K562 (cell line): ENCODE results near the gene CGA. TPM values are rescaled to one million over a fixed set of nuclear protein-coding genes. Genes with fewer than 3 reads are reported as not detected.

Source experiments
- polyA plus RNA-seq, 8 experiments: library from polyadenylated mRNA; depleted of rRNA in 4 of 8; stranded (reverse) in 5 of 8; unstranded in 3 of 8; fragments of >200 nt; fragmentation: Nextera tagmentation in 2 of 8; fragmentation: Illumina TruSeq in 1 of 8; extraction: Ambion mirVana in 2 of 8; extraction: Trizol in 1 of 8; gene quantifications; 2 replicates each; pipeline versions ENCODE4 v1.2.1 to v1.2.3, GENCODE V29; 2011 to 2014; ENCODE audit warnings: inconsistent platforms in 1 of 8, missing spikeins in 1 of 8
- total RNA-seq, 7 experiments: library from RNA; depleted of rRNA in 6 of 7; stranded (reverse); fragments of >200 nt in 6 of 7; fragmentation: Illumina TruSeq in 2 of 7; extraction: Trizol in 2 of 7; gene quantifications; 2 replicates each; pipeline versions ENCODE4 v1.2.1 to v1.2.3, GENCODE V29; 2011 to 2021; ENCODE audit warnings: low replicate concordance in 1 of 7

CGA gene
- total and polyA plus RNA-seq, 9 of the 15 experiments (the other 6 are each of a cell fraction or from before 2014, with no cell fraction given): 0.13 to 0.24 TPM; not detected in 7

Other genes starting within 250 kb of the CGA start
- not detected in 2 replicates for gene HTR1E, start 157.6 kb downstream of the CGA start, total RNA-seq (2014; rRNA removed)
- not detected in 2 replicates for gene HTR1E, start 157.6 kb downstream of the CGA start, total RNA-seq (2014; rRNA removed; fragmentation: Illumina TruSeq; extraction: Trizol)
- gene HTR1E, start 157.6 kb downstream of the CGA start, total RNA-seq (2015; rRNA removed; fragmentation: Illumina TruSeq; extraction: Trizol): not detected in 2 replicates
- gene HTR1E, start 157.6 kb downstream of the CGA start, total RNA-seq (2021): not detected in 2 replicates
- gene HTR1E, start 157.6 kb downstream of the CGA start, polyA plus RNA-seq (2011; rRNA removed): not detected in 2 replicates
- gene HTR1E, start 157.6 kb downstream of the CGA start, polyA plus RNA-seq (2014; fragmentation: Illumina TruSeq; extraction: Trizol): not detected in 2 replicates
- not detected for gene HTR1E, start 157.6 kb downstream of the CGA start, polyA plus RNA-seq (2014; fragmentation: Nextera tagmentation; extraction: Ambion mirVana)
- not detected in 2 replicates for gene HTR1E, start 157.6 kb downstream of the CGA start, polyA plus RNA-seq (2014; rRNA removed)
- 7.0 and 8.7 TPM in 2 replicates for gene ZNF292, start 60.5 kb upstream of the CGA start, total RNA-seq (2014; rRNA removed)
- 12.8 and 14.7 TPM in 2 replicates for gene ZNF292, start 60.5 kb upstream of the CGA start, total RNA-seq (2014; rRNA removed; fragmentation: Illumina TruSeq; extraction: Trizol)
- gene ZNF292, start 60.5 kb upstream of the CGA start, total RNA-seq (2015; rRNA removed; fragmentation: Illumina TruSeq; extraction: Trizol): 16.0 and 17.1 TPM in 2 replicates
- 14.3 and 16.1 TPM in 2 replicates for gene ZNF292, start 60.5 kb upstream of the CGA start, total RNA-seq (2021)
- 16.0 and 16.4 TPM in 2 replicates for gene ZNF292, start 60.5 kb upstream of the CGA start, polyA plus RNA-seq (2011; rRNA removed)
- 9.8 and 13.1 TPM in 2 replicates for gene ZNF292, start 60.5 kb upstream of the CGA start, polyA plus RNA-seq (2014; fragmentation: Illumina TruSeq; extraction: Trizol)
- 1 to 10 TPM; 4.4 to 6.2 TPM for gene ZNF292, start 60.5 kb upstream of the CGA start, polyA plus RNA-seq (2014; fragmentation: Nextera tagmentation; extraction: Ambion mirVana)
- gene ZNF292, start 60.5 kb upstream of the CGA start, polyA plus RNA-seq (2014; rRNA removed): 5.1 and 5.3 TPM in 2 replicates
- 8.3 and 9.1 TPM in 2 replicates for gene SMIM8, start 227.5 kb upstream of the CGA start, total RNA-seq (2014; rRNA removed)
- 15.1 and 17.1 TPM in 2 replicates for gene SMIM8, start 227.5 kb upstream of the CGA start, total RNA-seq (2014; rRNA removed; fragmentation: Illumina TruSeq; extraction: Trizol)
- gene SMIM8, start 227.5 kb upstream of the CGA start, total RNA-seq (2015; rRNA removed; fragmentation: Illumina TruSeq; extraction: Trizol): 11.4 and 12.3 TPM in 2 replicates
- gene SMIM8, start 227.5 kb upstream of the CGA start, total RNA-seq (2021): 13.7 and 13.9 TPM in 2 replicates
- 15.6 and 18.0 TPM in 2 replicates for gene SMIM8, start 227.5 kb upstream of the CGA start, polyA plus RNA-seq (2011; rRNA removed)
- 11.8 and 12.2 TPM in 2 replicates for gene SMIM8, start 227.5 kb upstream of the CGA start, polyA plus RNA-seq (2014; fragmentation: Illumina TruSeq; extraction: Trizol)
- gene SMIM8, start 227.5 kb upstream of the CGA start, polyA plus RNA-seq (2014; fragmentation: Nextera tagmentation; extraction: Ambion mirVana): 10 to 100 TPM; 51.0 to 53.7 TPM
- gene SMIM8, start 227.5 kb upstream of the CGA start, polyA plus RNA-seq (2014; rRNA removed): 15.3 and 18.5 TPM in 2 replicates
- not detected in 2 replicates for gene GJB7, start 234.2 kb upstream of the CGA start, total RNA-seq (2014; rRNA removed)
- gene GJB7, start 234.2 kb upstream of the CGA start, total RNA-seq (2014; rRNA removed; fragmentation: Illumina TruSeq; extraction: Trizol): 0.11 TPM in 1 of 2 replicates, not detected in the other
- not detected in 2 replicates for gene GJB7, start 234.2 kb upstream of the CGA start, total RNA-seq (2015; rRNA removed; fragmentation: Illumina TruSeq; extraction: Trizol)
- 0.25 TPM in 1 of 2 replicates, not detected in the other for gene GJB7, start 234.2 kb upstream of the CGA start, total RNA-seq (2021)
- 0.04 and 0.05 TPM in 2 replicates for gene GJB7, start 234.2 kb upstream of the CGA start, polyA plus RNA-seq (2011; rRNA removed)
- gene GJB7, start 234.2 kb upstream of the CGA start, polyA plus RNA-seq (2014; fragmentation: Illumina TruSeq; extraction: Trizol): not detected in 2 replicates
- under 1 TPM; 0.08 to 0.24 TPM for gene GJB7, start 234.2 kb upstream of the CGA start, polyA plus RNA-seq (2014; fragmentation: Nextera tagmentation; extraction: Ambion mirVana)
- gene GJB7, start 234.2 kb upstream of the CGA start, polyA plus RNA-seq (2014; rRNA removed): 0.21 TPM in 1 of 2 replicates, not detected in the other
- gene C6orf163, start 249.7 kb upstream of the CGA start, total RNA-seq (2014; rRNA removed): 2.9 and 3.0 TPM in 2 replicates
- 4.7 and 4.8 TPM in 2 replicates for gene C6orf163, start 249.7 kb upstream of the CGA start, total RNA-seq (2014; rRNA removed; fragmentation: Illumina TruSeq; extraction: Trizol)
- 4.0 and 4.8 TPM in 2 replicates for gene C6orf163, start 249.7 kb upstream of the CGA start, total RNA-seq (2015; rRNA removed; fragmentation: Illumina TruSeq; extraction: Trizol)
- 1.4 and 1.8 TPM in 2 replicates for gene C6orf163, start 249.7 kb upstream of the CGA start, total RNA-seq (2021)
- 1.4 and 1.5 TPM in 2 replicates for gene C6orf163, start 249.7 kb upstream of the CGA start, polyA plus RNA-seq (2011; rRNA removed)
- gene C6orf163, start 249.7 kb upstream of the CGA start, polyA plus RNA-seq (2014; fragmentation: Illumina TruSeq; extraction: Trizol): 1.4 and 1.5 TPM in 2 replicates
- gene C6orf163, start 249.7 kb upstream of the CGA start, polyA plus RNA-seq (2014; fragmentation: Nextera tagmentation; extraction: Ambion mirVana): under 1 TPM; 0.67 to 0.92 TPM
- gene C6orf163, start 249.7 kb upstream of the CGA start, polyA plus RNA-seq (2014; rRNA removed): 1.7 and 2.1 TPM in 2 replicates